Keratinocyte (primary cell): Measurements from ENCODE around the gene RAD23A. TPM values are rescaled to one million over a fixed set of nuclear protein-coding genes. Genes with fewer than 3 reads are reported as not detected.

Experiments
- DNase-seq: peaks from one replicate; pipeline ENCODE4 v3.0.0-alpha.2; 2011; ENCODE audit warnings: low read depth, missing footprints, low spot score
- FAIRE-seq: peaks from 2 replicates; lab custom pipeline; 2011; peaks lifted over from hg19 to GRCh38; lab: Jason Lieb, UNC
- H2AFZ ChIP-seq: 2 replicates; pipeline ENCODE4 v1.6.0; 2012; ENCODE audit warnings: low read length, control low read depth, inconsistent platforms; ENCODE audit not compliant: control insufficient read depth
- H3K27ac ChIP-seq: 2 replicates; pipeline ENCODE4 v1.5.1; 2011; ENCODE audit warnings: low read length; ENCODE audit not compliant: control insufficient read depth, insufficient read depth
- H3K27me3 ChIP-seq: 3 replicates; pipeline ENCODE4 v1.6.0; 2011; ENCODE audit warnings: low read length; ENCODE audit not compliant: control insufficient read depth, insufficient read depth; ENCODE audit errors: extremely low read depth
- H3K36me3 ChIP-seq, 2 experiments: 2 replicates in 1 of 2; 3 replicates in 1 of 2; pipeline ENCODE4 v1.5.1; 2011; ENCODE audit warnings: low read length in 2 of 2, mild to moderate bottlenecking in 1 of 2; ENCODE audit not compliant: control insufficient read depth in 2 of 2, insufficient read depth in 2 of 2; ENCODE audit errors: extremely low read depth in 1 of 2
- H3K4me1 ChIP-seq: 3 replicates; pipeline ENCODE4 v1.5.1; 2011; ENCODE audit warnings: low read length; ENCODE audit not compliant: control insufficient read depth, insufficient read depth; ENCODE audit errors: extremely low read depth
- H3K4me2 ChIP-seq: 3 replicates; pipeline ENCODE4 v1.6.0; 2011; ENCODE audit warnings: low read depth, low read length; ENCODE audit not compliant: control insufficient read depth, insufficient read depth; ENCODE audit errors: extremely low read depth
- H3K4me3 ChIP-seq, 3 experiments: fragments of 200-600 bp in 1 of 3; sonication (generic) in 1 of 3; 2 replicates in 2 of 3; 3 replicates in 1 of 3; pipeline ENCODE4 v1.5.1; 2011 to 2016; ENCODE audit warnings: low read length in 3 of 3, mild to moderate bottlenecking in 3 of 3, control low read depth in 2 of 3, inconsistent platforms in 1 of 3, low read depth in 1 of 3, mixed read lengths in 1 of 3, mixed run types in 1 of 3, moderate library complexity in 1 of 3; ENCODE audit not compliant: control insufficient read depth in 2 of 3, insufficient read depth in 2 of 3; ENCODE audit errors: extremely low read depth in 1 of 3
- H3K79me2 ChIP-seq: 2 replicates; pipeline ENCODE4 v1.6.0; 2012; ENCODE audit warnings: low read length; ENCODE audit not compliant: control insufficient read depth, insufficient read depth
- H3K9ac ChIP-seq: 3 replicates; pipeline ENCODE4 v1.6.0; 2011; ENCODE audit warnings: low read length; ENCODE audit not compliant: control insufficient read depth, insufficient read depth; ENCODE audit errors: extremely low read depth
- H3K9me1 ChIP-seq: 3 replicates; pipeline ENCODE4 v1.6.0; 2011; ENCODE audit warnings: low read length; ENCODE audit not compliant: control insufficient read depth, insufficient read depth; ENCODE audit errors: extremely low read depth
- H3K9me3 ChIP-seq: 2 replicates; pipeline ENCODE4 v1.5.1; 2012; ENCODE audit warnings: low read depth, low read length; ENCODE audit not compliant: control insufficient read depth
- H4K20me1 ChIP-seq: 3 replicates; pipeline ENCODE4 v1.6.0; 2011; ENCODE audit warnings: low read length; ENCODE audit not compliant: control insufficient read depth, insufficient read depth; ENCODE audit errors: extremely low read depth
- EZH2 ChIP-seq: IDR thresholded peaks from one replicate; pipeline ENCODE4 v1.6.1; 2012; ENCODE audit warnings: inconsistent platforms, mild to moderate bottlenecking, low read length, moderate library complexity
- dilution Hi-C: fragments of 300-500 bp; cut with MboI; formaldehyde crosslinking; loops from one replicate; pipeline ENCODE4 v1.7.0; 2020; ENCODE audit warnings: low sequenced_read_pairs; ENCODE audit not compliant: extremely low pct_ligation_motif_present
- polyA plus RNA-seq, 5 experiments: library from polyadenylated mRNA; depleted of rRNA in 3 of 5; stranded (reverse) in 3 of 5; stranded (forward) in 1 of 5; unstranded in 1 of 5; fragments of >200 nt; gene quantifications; 1 replicate in 1 of 5; 2 replicates in 3 of 5; 3 replicates in 1 of 5; pipeline versions ENCODE4 v1.2.1 to v1.2.3, GENCODE V29; 2011 to 2012; ENCODE audit warnings: missing spikeins in 2 of 5, low read depth in 1 of 5, low replicate concordance in 1 of 5
- TF ChIP-seq, protein P1 (sequence below), 3 experiments: IDR thresholded peaks in 1 of 3; conservative IDR thresholded peaks in 1 of 3; optimal IDR thresholded peaks in 1 of 3; 2 replicates in 2 of 3; 3 replicates in 1 of 3; pipeline versions ENCODE3 to v1.5.1; 2011; ENCODE audit warnings: low read length in 3 of 3, mild to moderate bottlenecking in 3 of 3, moderate library complexity in 2 of 3, control low read depth in 1 of 3, inconsistent platforms in 1 of 3; ENCODE audit not compliant: insufficient read depth in 2 of 3; ENCODE audit errors: extremely low read depth in 1 of 3

Gene RAD23A
- polyA plus RNA-seq, 1 donor (not counting 4 experiments of a cell fraction or from before 2014, with no cell fraction given), result 23.7 TPM

DNA sequence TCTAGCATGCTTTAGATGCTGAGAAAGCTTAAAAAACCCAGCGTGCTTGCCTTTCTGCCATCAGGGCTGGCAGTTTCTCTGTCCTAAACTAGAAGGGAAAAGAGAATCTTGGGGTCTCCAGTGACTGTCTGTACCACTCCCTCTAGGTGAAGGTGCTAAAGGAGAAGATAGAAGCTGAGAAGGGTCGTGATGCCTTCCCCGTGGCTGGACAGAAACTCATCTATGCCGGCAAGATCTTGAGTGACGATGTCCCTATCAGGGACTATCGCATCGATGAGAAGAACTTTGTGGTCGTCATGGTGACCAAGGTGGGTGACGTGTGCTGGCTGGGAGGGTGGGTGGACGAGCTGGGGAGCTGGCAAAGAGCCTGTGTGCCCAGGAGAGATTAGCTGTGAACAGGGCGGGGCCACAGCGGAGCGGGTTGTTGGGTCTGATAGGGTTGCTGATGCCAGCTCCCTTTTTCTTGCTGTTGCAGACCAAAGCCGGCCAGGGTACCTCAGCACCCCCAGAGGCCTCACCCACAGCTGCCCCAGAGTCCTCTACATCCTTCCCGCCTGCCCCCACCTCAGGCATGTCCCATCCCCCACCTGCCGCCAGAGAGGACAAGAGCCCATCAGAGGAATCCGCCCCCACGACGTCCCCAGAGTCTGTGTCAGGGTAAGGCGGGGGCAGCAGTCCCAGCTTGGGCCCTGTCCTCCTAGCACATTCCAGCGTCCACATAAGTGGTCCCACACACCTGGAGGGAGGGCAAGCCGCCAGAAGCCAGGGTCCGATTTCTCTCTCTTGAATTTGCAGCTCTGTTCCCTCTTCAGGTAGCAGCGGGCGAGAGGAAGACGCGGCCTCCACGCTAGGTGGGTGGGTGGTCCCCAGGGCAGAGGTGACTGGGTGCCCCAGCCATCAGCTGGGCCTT, 2.3 kb downstream of the RAD23A start:
- H3K27ac ChIP-seq, result peak overlapping the region; percentile 96
- H3K9me3 ChIP-seq, result no peaks in the 10 kb centered on the region
- peak overlapping the region; percentile 99 for H3K4me2 ChIP-seq
- H3K9me1 ChIP-seq, result no peaks in the 10 kb centered on the region
- FAIRE-seq, result no peak
- H3K4me1 ChIP-seq, result peaks cover 19% of the 10 kb centered on the region
- TF ChIP-seq EZH2, result no peak
- TF ChIP-seq, protein P1, sequence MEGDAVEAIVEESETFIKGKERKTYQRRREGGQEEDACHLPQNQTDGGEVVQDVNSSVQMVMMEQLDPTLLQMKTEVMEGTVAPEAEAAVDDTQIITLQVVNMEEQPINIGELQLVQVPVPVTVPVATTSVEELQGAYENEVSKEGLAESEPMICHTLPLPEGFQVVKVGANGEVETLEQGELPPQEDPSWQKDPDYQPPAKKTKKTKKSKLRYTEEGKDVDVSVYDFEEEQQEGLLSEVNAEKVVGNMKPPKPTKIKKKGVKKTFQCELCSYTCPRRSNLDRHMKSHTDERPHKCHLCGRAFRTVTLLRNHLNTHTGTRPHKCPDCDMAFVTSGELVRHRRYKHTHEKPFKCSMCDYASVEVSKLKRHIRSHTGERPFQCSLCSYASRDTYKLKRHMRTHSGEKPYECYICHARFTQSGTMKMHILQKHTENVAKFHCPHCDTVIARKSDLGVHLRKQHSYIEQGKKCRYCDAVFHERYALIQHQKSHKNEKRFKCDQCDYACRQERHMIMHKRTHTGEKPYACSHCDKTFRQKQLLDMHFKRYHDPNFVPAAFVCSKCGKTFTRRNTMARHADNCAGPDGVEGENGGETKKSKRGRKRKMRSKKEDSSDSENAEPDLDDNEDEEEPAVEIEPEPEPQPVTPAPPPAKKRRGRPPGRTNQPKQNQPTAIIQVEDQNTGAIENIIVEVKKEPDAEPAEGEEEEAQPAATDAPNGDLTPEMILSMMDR (optimal IDR thresholded peaks at IDR 0.05 in 1 of 3, IDR thresholded peaks at IDR 0.05 in 1 of 3, conservative IDR thresholded peaks at IDR 0.05 in 1 of 3; ENCODE audit: extremely low read depth in 1 of 3, insufficient read depth in 2 of 3, low read length in 3 of 3), result no peak
- no peak overlapping the region for H3K4me3 ChIP-seq
- no peak overlapping the region for H3K9ac ChIP-seq
- no peak overlapping the region for H2AFZ ChIP-seq
- peaks cover 4% of the 10 kb centered on the region for H4K20me1 ChIP-seq
- H3K36me3 ChIP-seq, result peaks cover 40 to 51% of the 10 kb centered on the region in 2 experiments
- H3K27me3 ChIP-seq, result no peaks in the 10 kb centered on the region
- dilution Hi-C loops, result no loop called here
- no peak for DNase-seq
- H3K79me2 ChIP-seq, result peaks cover 37% of the 10 kb centered on the region

DNA sequence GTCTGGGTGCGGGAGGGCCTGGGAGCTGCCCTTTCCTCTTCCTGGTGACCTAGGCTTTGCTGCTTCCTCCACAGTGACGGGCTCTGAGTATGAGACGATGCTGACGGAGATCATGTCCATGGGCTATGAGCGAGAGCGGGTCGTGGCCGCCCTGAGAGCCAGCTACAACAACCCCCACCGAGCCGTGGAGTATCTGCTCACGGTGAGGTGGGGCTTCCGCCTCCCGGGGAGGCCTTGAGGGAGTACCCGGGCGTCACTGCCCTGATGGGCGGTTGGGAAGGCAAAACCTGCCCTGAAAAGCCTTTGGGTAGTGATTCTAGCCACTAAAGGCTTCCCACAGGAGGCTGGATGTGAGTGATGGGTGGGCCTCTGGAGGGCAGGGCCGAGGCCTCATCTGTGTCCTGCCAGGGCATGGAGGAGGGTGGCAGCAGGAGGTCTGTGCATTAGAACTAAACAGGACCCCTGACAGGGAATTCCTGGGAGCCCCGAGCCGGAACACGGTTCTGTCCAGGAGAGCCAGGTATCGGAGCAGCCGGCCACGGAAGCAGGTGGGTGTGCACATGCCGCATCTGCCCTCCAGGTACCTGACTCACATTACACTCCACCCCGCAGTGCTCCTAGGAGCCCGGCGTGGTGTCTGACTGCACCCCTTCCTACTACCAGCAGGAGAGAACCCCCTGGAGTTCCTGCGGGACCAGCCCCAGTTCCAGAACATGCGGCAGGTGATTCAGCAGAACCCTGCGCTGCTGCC, 3.1 kb downstream of the RAD23A start:
- FAIRE-seq (no peak), DNase-seq (no peak)
- H3K9me3 ChIP-seq, result no peaks in the 10 kb centered on the region
- TF ChIP-seq EZH2, result no peak
- TF ChIP-seq, protein P1 (optimal IDR thresholded peaks at IDR 0.05 in 1 of 3, IDR thresholded peaks at IDR 0.05 in 1 of 3, conservative IDR thresholded peaks at IDR 0.05 in 1 of 3; ENCODE audit: extremely low read depth in 1 of 3, insufficient read depth in 2 of 3, low read length in 3 of 3), result peak in 1 of 3 experiments; percentile 18
- no peak overlapping the region for H2AFZ ChIP-seq
- no peak overlapping the region for H3K9ac ChIP-seq
- H3K36me3 ChIP-seq, result peaks cover 41 to 47% of the 10 kb centered on the region in 2 experiments
- H4K20me1 ChIP-seq, result peaks cover 4% of the 10 kb centered on the region
- peaks cover 14% of the 10 kb centered on the region for H3K4me1 ChIP-seq
- H3K9me1 ChIP-seq, result no peaks in the 10 kb centered on the region
- H3K27ac ChIP-seq, result no peak overlapping the region
- H3K27me3 ChIP-seq, result no peaks in the 10 kb centered on the region
- H3K79me2 ChIP-seq, result peaks cover 35% of the 10 kb centered on the region
- H3K4me2 ChIP-seq, result no peak overlapping the region
- no peak overlapping the region for H3K4me3 ChIP-seq
- dilution Hi-C loops, result no loop called here
